ES-I3 (cell line): Measurements from ENCODE around the gene SAMD5.

Experiments used
- H3K36me3 ChIP-seq: 2 replicates; pipeline ENCODE4 v1.6.1; 2013; ENCODE audit warnings: mild to moderate bottlenecking, low read length, control low read depth, moderate library complexity; ENCODE audit not compliant: insufficient read depth
- H3K4me1 ChIP-seq: 2 replicates; pipeline ENCODE4 v1.6.1; 2013; ENCODE audit warnings: mild to moderate bottlenecking, control low read depth, low read length; ENCODE audit not compliant: insufficient read depth
- H3K9ac ChIP-seq: 2 replicates; pipeline ENCODE4 v1.6.1; 2013; ENCODE audit warnings: low read depth, mild to moderate bottlenecking, low read length, moderate library complexity
- H3K9me3 ChIP-seq: 2 replicates; pipeline ENCODE4 v1.6.1; 2013; ENCODE audit warnings: mild to moderate bottlenecking, low read length, moderate library complexity; ENCODE audit not compliant: control insufficient read depth, insufficient read depth

Gene SAMD5

DNA sequence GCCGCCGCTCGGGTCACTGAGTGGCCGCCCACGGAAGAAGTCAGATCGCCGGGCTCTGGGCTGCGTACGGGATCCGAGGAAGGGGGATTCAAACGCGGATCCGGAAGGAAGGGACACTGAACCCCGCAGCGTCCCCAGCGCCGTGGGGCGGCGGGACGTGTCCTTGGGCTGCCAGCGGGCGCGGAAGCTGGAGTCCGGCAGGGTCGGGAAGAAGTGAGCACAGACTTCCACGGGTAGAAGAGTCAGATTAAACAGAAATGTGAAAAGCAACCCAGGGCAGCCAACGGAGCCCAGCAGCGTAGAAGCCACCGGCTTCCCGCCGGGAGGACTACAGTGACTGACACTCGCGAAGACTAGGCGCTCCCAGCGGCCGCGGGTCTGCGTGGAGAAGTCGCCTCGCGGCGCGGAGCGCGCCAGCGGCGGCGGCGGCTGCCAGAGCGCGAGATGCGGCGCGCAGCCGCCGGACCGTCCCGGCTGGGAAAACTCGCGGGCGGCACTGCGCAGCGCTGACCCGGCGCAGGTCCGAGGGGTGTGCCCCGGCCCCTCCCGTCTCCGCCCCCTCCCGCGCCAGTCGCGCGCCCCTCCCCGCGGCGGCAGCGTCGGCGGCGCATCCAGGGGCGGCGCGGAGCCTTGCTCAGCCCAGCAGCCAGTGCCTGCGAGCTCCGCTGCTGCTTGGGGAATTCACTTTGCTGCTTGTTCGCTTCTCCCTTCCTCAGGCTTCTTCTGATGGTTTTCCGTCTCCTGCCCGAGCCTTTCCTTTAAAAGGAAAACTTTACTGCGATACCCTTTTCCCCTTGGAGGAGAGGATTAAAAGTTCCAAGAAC lies at the start of gene SAMD5:
Gene SAMD5 (plus strand): TSS at position 649 of the 824 bp plus-strand sequence. CDS start 239 bp downstream, outside the sequence.
- peaks cover 5% of the 10 kb centered on the region; the same call in 1 of the 2 replicates for H3K4me1 ChIP-seq
- peak within 1 kb of the TSS; percentile 78 for H3K9ac ChIP-seq
- H3K36me3 ChIP-seq, result no peaks in the 10 kb centered on the region

DNA sequence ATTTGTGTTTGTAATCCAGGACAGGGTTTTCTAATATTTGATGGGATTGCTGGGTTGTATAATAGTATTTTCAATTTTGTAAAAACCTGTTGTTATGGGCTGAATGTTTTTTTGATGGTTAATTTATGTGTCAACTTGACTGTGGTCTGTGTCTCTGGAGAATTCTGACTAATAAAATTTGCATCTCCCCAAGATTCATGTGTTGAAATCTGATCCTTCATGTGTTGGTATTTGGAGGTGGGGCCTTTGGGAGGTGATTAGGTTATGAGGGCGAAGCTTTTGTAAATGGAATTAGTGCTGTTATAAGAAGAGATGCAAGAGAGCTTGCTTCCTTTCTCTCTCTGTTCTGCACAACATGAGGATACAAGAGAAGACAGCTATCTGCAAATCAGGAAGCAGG lies 48.7 kb upstream of the SAMD5 start:
- H3K4me1 ChIP-seq, result no peaks in the 10 kb centered on the region
- H3K36me3 ChIP-seq, result no peaks in the 10 kb centered on the region
- no peak overlapping the region for H3K9ac ChIP-seq
- no peaks in the 10 kb centered on the region for H3K9me3 ChIP-seq

More for the DNA sequence above, at the start of gene SAMD5:
- no peaks in the 10 kb centered on the region for H3K9me3 ChIP-seq

DNA sequence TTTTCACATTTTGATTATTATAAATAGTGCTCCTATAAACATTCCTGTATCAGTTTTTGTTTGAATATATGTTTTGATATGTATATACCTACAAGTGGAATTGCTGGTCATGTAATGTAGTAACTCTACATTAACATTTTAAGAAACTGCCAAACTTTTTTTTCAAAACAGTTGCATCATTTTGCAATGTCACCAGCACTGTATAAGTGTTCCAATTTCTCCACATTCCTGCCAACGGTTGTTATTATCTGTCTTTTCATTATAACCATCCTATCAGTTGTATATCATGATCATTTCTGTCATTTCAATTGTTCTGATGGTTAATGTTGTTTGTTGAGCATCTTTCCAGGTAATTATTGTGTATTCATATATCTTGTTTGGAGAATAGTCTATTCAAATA lies 44.8 kb upstream of the SAMD5 start:
- H3K36me3 ChIP-seq, result no peaks in the 10 kb centered on the region
- no peak overlapping the region for H3K9ac ChIP-seq
- H3K4me1 ChIP-seq, result peaks cover 7% of the 10 kb centered on the region; the same call in 1 of the 2 replicates
- no peaks in the 10 kb centered on the region for H3K9me3 ChIP-seq

DNA sequence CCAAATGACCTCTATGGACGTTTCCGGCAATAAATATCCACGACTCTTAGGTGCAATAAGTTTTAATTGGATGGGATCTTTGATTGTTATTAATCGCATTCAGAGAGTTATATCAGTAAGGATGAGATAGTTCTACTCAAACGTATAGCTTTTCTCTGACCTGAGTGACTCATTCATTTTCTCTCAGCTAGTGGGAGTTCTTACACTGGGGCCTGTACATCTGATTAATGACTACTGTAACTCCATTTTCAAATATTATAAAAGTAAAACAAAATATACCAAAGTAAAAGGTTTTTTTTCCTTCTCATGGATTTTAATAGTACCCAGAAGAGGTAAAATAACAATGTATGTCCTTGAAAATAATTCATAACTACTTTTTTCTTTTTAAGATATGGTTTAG lies 41.1 kb upstream of the SAMD5 start:
- no peaks in the 10 kb centered on the region for H3K36me3 ChIP-seq
- no peaks in the 10 kb centered on the region for H3K9me3 ChIP-seq
- peaks cover 7% of the 10 kb centered on the region; the same call in 1 of the 2 replicates for H3K4me1 ChIP-seq
- H3K9ac ChIP-seq, result no peak overlapping the region

DNA sequence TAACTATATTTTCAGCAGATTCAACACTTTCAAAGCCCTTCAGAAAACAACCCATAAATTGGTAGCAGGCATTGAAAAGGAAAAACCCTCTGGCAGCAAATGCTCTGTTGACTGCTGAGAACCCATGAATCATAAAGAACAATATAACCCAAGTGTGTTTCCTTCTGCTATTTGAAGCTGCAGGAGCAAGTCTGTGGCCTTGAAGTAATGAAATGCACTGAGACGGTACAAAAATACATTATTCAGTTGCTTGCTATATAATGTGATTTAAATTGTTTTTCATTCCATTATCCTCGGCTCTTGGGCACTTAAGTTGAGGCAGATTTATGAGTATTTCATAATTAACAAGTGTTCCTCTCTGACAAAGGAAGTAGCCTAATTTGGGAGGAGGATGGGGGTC lies 40.6 kb upstream of the SAMD5 start:
- Histone ChIP-seq H3K9me3 (no peaks in the 10 kb centered on the region), H3K9ac (no peak overlapping the region), H3K36me3 (no peaks in the 10 kb centered on the region), H3K4me1 (peaks cover 7% of the 10 kb centered on the region; the same call in 1 of the 2 replicates)

DNA sequence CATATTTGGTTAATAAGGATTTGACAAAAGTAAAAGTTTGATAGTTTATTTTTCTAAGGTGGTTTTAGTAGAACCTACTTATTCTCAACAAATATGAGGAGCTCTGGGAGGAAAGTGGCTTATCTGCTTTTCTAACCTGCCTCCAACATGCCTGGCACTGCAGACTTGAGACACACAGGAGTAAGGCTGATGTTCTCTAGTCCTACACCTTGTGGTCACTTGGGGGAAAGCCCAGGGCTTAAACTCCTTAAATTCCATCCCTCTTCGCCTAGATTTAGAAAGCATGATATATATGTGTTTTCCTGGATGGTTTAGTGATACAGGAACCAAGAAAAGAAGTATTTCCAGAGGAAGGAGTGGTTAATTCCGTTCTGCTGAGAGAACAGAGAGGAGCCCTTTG lies 39.9 kb upstream of the SAMD5 start:
- no peak overlapping the region for H3K9ac ChIP-seq
- H3K9me3 ChIP-seq, result no peaks in the 10 kb centered on the region
- H3K4me1 ChIP-seq, result peaks cover 7% of the 10 kb centered on the region; the same call in 1 of the 2 replicates
- H3K36me3 ChIP-seq, result no peaks in the 10 kb centered on the region

DNA sequence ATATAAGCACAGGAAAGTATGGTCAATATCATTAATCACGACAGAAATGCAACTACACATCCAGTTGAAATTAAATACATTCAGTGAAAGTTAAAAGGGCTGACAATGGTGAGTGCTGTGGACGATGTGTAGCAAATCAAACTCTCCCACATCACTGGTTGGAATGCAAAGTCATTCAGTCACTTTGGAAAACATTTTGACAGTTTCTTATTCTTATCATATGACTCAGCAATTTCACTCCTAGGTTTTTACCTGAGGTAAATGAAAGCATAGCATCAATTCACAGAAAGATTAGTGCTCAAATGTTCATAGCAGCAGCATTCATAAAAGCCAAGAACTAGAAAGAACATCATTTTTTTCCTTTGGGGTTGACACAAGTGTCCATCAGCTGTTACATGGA lies 28.6 kb upstream of the SAMD5 start:
- H3K9ac ChIP-seq, result no peak overlapping the region
- H3K9me3 ChIP-seq, result no peaks in the 10 kb centered on the region
- H3K36me3 ChIP-seq, result no peaks in the 10 kb centered on the region
- H3K4me1 ChIP-seq, result no peaks in the 10 kb centered on the region

DNA sequence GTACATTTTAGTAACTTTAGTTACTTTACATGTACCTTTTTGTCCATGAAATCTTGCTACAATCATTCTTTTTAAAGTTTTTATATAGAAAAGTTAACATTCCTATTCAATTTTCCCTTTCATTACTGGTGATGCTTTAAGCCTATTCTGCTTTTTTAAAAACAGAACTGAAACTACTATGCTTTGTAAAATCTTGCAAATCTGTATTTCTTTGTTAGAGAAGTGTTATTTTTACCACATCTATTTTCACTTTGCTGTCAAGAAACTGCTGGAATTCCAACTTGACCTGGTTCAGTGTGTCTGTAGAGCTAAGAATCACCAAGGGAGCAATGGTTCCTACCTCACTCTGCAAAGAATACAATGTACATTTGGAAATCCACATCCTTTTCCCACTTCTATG lies 21.8 kb upstream of the SAMD5 start:
- H3K36me3 ChIP-seq, result no peaks in the 10 kb centered on the region
- H3K9ac ChIP-seq, result no peak overlapping the region
- no peaks in the 10 kb centered on the region for H3K4me1 ChIP-seq
- H3K9me3 ChIP-seq, result no peaks in the 10 kb centered on the region

DNA sequence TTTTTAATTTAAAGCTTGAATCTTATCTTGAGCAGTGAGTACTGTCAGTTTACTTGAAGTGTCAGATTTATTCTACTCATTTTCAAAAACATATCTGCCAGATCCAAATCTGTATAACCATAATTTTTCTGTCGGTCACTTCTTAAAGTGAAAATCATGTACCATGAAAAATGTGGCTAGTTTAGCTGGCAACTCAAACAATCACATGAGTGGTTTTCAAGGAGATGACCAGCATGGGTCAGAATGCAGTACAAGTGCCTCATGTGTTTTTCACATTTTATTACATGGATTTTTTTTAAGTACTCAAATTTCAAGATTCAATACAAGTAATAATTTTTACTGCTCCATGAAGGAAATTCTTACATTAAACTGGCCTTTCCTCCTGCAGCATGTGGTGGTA lies 11.0 kb upstream of the SAMD5 start:
- no peaks in the 10 kb centered on the region for H3K4me1 ChIP-seq
- H3K36me3 ChIP-seq, result no peaks in the 10 kb centered on the region
- peaks cover 7% of the 10 kb centered on the region for H3K9me3 ChIP-seq
- H3K9ac ChIP-seq, result no peak overlapping the region

DNA sequence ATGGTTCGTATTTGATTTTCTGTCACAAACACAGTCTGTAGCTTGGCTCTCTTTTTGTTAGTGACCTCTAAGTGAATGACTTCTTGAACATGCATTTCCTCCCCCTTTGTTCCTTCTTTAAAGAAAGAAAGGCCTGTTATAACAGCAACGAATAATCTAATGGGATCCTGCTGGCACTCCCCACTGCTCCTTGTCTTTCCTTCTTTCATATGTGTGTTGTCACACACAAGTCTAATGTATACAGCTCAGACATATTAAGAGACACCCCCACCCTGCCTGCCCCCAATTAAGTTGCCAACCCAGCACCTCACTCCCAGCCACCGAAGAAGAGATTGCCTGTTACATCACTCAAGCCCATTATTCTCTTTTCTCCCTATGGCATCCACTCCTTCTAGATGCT lies 4.9 kb upstream of the SAMD5 start:
- H3K9me3 ChIP-seq, result no peaks in the 10 kb centered on the region
- no peaks in the 10 kb centered on the region for H3K36me3 ChIP-seq
- H3K4me1 ChIP-seq, result peaks cover 8% of the 10 kb centered on the region; the same call in 1 of the 2 replicates
- no peak overlapping the region for H3K9ac ChIP-seq

DNA sequence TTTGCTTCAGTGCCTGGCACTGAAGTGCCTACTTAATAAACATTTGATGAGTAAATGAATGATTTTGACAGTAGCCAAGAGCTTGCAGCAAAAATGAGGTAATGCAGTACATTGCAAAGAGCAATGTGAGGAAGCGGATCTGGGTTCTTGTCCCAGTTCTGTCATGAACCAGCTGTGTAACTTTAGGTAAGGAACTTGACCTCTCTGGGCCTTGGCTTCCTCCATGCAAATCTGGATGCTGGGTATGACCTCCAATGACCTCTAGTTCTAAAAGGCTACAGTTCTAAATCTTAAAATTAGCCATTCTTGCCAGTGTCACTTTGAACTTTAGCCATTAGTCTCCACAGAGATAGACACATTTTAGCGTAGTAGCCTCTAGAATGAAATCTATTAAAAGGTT lies 3.6 kb upstream of the SAMD5 start:
- H3K4me1 ChIP-seq, result peaks cover 8% of the 10 kb centered on the region; the same call in 1 of the 2 replicates
- H3K9ac ChIP-seq, result no peak overlapping the region
- no peaks in the 10 kb centered on the region for H3K9me3 ChIP-seq
- no peaks in the 10 kb centered on the region for H3K36me3 ChIP-seq

DNA sequence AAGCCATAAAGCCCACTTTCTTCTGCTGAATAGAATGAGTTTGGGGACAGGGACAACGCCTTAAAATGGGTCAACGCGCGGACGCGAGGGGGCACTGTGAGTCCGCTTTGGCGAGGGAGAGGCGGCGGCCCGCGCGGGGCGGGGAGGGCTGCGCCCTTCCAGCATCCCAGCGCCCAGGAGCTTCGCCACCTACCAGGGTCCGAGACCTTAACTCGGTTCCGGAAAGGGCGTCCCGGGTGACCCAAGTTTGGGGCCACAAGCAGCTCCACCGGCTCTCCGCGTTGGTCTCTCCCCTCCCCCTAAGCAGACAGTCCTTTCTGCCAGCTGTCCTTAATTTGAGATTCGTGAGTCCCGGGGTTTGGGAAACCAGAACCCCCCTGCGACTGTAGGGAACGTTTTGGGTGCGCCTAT lies 1.8 kb upstream of the SAMD5 start:
- peak overlapping the region; percentile 78; the same call in 1 of the 2 replicates for H3K9ac ChIP-seq
- peaks cover 8% of the 10 kb centered on the region; the same call in 1 of the 2 replicates for H3K4me1 ChIP-seq
- H3K36me3 ChIP-seq, result no peaks in the 10 kb centered on the region
- H3K9me3 ChIP-seq, result no peaks in the 10 kb centered on the region

DNA sequence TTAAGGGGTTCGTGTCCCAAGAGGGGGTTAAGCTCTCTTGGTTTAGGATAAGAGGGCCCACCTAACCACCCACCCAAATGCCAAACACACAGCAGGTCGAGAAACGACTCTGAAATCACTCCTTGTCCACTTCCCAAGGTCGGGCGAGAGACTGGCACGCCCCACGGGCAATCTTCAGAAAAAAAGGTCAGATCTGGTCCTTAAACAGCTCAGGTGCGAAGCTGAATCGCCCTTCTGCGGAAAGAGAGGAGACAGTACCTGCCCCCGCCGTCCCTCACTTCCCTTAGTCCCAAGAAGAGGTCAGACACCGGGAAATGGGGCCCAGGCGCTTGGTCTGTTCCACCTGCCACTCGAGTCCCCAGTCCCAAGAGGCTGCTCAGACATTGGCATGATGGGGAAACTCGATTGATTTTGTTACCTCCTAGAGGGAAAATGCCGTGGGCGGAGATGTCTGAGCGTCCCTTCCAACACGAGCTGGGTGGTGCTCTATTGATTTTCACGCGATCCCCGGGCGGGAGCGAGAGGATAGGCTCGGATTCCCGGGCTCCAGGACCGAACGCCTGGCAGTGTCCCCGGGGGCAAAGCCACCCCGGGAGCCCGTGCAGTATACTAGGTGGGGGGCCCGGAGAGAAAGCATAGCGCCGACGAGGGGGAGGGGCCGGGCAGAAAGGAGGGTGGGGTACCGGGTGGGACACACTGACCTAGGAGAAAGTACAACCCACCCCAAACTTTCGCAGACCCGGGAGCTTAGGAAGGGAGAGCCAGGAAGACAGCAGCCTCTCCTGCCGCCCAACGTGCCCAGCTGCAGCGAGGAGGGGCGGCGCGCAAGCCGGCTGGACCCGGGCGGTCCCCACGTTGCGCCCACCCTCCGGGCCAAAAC lies 1.1 kb upstream of the SAMD5 start:
- Histone ChIP-seq H3K9me3 (no peaks in the 10 kb centered on the region), H3K9ac (peak overlapping the region; percentile 78; the same call in 1 of the 2 replicates), H3K36me3 (no peaks in the 10 kb centered on the region), H3K4me1 (peaks cover 8% of the 10 kb centered on the region; the same call in 1 of the 2 replicates)

DNA sequence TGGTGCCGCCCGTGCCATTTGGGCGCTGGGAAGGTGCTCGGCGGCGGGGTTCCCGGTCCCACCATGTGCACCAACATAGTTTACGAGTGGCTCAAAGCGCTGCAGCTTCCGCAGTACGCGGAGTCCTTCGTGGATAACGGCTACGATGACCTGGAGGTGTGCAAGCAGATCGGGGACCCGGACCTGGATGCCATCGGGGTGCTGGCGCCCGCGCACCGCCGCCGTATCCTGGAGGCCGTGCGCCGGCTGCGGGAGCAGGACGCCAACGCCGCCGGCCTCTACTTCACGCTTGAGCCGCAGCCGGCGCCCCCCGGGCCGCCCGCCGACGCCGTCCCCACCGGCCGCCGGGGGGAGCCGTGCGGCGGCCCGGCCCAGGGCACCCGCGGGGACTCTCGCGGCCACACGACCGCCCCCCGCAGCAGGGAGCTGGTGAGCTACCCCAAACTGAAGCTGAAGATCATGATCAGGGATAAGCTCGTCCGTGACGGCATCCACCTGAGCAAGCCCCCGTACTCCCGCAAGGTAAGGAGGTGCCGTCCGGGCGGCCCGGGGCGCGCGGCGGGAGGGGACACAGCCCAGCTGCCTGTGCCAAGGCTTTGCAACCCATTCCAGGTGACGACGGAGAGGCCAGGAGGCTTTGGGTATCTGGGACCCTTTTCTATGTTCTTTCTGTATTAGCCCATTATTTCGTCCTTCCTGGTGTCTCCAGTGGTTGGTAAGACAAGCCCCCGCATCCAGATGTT lies 547 bp downstream of the SAMD5 start:
- peak overlapping the region; percentile 78; the same call in 1 of the 2 replicates for H3K9ac ChIP-seq
- no peaks in the 10 kb centered on the region for H3K9me3 ChIP-seq
- no peaks in the 10 kb centered on the region for H3K36me3 ChIP-seq
- no peaks in the 10 kb centered on the region for H3K4me1 ChIP-seq
